Measurements from ENCODE around the gene SLC37A4. TPM values are rescaled to one million over a fixed set of nuclear protein-coding genes. Genes with fewer than 3 reads are reported as not detected.
"Not testable (repeated sequence)": the region's sequence is repeated elsewhere in the genome, so short reads cannot be mapped to it uniquely, and the experiment has no call there.

The SLC37A4 gene
- polyA plus RNA-seq, 1 donor (not counting 4 experiments of a cell fraction or from before 2014, with no cell fraction given) = 20.2 TPM

GRCh38 chr11:119034813-119035212, 4.1 kb upstream of the SLC37A4 start:
- H3K27ac ChIP-seq (ENCODE audit: control insufficient read depth, insufficient read depth, low read length) = no peak overlapping the region
- no peak for DNase-seq (ENCODE audit: low read depth, low spot score)
- no peak overlapping the region for H3K4me2 ChIP-seq (ENCODE audit: control insufficient read depth, extremely low read depth, insufficient read depth, low read depth, low read length)
- TF ChIP-seq EZH2 (IDR thresholded peaks at IDR 0.05; ENCODE audit: low read length) = no peak
- TF ChIP-seq, protein P1, sequence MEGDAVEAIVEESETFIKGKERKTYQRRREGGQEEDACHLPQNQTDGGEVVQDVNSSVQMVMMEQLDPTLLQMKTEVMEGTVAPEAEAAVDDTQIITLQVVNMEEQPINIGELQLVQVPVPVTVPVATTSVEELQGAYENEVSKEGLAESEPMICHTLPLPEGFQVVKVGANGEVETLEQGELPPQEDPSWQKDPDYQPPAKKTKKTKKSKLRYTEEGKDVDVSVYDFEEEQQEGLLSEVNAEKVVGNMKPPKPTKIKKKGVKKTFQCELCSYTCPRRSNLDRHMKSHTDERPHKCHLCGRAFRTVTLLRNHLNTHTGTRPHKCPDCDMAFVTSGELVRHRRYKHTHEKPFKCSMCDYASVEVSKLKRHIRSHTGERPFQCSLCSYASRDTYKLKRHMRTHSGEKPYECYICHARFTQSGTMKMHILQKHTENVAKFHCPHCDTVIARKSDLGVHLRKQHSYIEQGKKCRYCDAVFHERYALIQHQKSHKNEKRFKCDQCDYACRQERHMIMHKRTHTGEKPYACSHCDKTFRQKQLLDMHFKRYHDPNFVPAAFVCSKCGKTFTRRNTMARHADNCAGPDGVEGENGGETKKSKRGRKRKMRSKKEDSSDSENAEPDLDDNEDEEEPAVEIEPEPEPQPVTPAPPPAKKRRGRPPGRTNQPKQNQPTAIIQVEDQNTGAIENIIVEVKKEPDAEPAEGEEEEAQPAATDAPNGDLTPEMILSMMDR (optimal IDR thresholded peaks at IDR 0.05 in 1 of 3, IDR thresholded peaks at IDR 0.05 in 1 of 3, conservative IDR thresholded peaks at IDR 0.05 in 1 of 3; ENCODE audit: extremely low read depth in 1 of 3, insufficient read depth in 2 of 3, low read length in 3 of 3) = no peak
- FAIRE-seq = no peak
- no peaks in the 10 kb centered on the region for H3K9me1 ChIP-seq (ENCODE audit: control insufficient read depth, extremely low read depth, insufficient read depth, low read length)
- H3K27me3 ChIP-seq (ENCODE audit: control insufficient read depth, extremely low read depth, insufficient read depth, low read length) = no peaks in the 10 kb centered on the region
- no peaks in the 10 kb centered on the region for H3K36me3 ChIP-seq (ENCODE audit: control insufficient read depth in 2 of 2, extremely low read depth in 1 of 2, insufficient read depth in 2 of 2, low read length in 2 of 2)
- peaks cover 2% of the 10 kb centered on the region for H3K79me2 ChIP-seq (ENCODE audit: control insufficient read depth, insufficient read depth, low read length)
- no peak overlapping the region for H3K9ac ChIP-seq (ENCODE audit: control insufficient read depth, extremely low read depth, insufficient read depth, low read length)
- no peaks in the 10 kb centered on the region for H4K20me1 ChIP-seq (ENCODE audit: control insufficient read depth, extremely low read depth, insufficient read depth, low read length)
- dilution Hi-C loops (cut with MboI; ENCODE audit: extremely low pct_ligation_motif_present, low sequenced_read_pairs) = no loop called here
- H3K4me1 ChIP-seq (ENCODE audit: control insufficient read depth, extremely low read depth, insufficient read depth, low read length) = peaks cover 2% of the 10 kb centered on the region
- no peaks in the 10 kb centered on the region for H3K9me3 ChIP-seq (ENCODE audit: control insufficient read depth, low read depth, low read length)
- no peak overlapping the region for H2AFZ ChIP-seq (ENCODE audit: control insufficient read depth, low read length)
- H3K4me3 ChIP-seq (ENCODE audit: control insufficient read depth in 2 of 3, extremely low read depth in 1 of 3, insufficient read depth in 2 of 3, low read depth in 1 of 3, low read length in 3 of 3) = no peak overlapping the region

DNA sequence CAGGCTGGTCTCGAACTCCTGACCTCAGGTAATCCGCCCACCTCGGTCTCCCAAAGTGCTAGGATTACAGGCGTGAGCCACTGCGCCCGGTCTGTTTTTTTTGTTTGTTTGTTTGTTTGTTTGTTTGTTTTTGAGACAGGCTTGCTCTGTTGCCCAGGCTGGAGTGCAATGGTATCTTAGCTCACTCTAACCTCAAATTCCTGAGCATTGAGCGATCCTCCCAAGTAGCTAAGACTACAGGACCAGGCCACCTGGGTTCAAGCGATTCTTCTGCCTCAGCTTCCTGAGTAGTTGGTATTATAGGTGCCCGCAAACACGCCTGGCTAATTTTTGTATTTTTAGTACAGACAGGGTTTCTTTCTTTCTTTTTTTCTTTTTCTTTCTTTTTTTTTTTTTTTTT, 2.7 kb upstream of the SLC37A4 start:
- peaks cover 14% of the 10 kb centered on the region for H3K4me1 ChIP-seq (ENCODE audit: control insufficient read depth, extremely low read depth, insufficient read depth, low read length)
- H3K9ac ChIP-seq (ENCODE audit: control insufficient read depth, extremely low read depth, insufficient read depth, low read length); H3K79me2 ChIP-seq (ENCODE audit: control insufficient read depth, insufficient read depth, low read length); H3K9me1 ChIP-seq (ENCODE audit: control insufficient read depth, extremely low read depth, insufficient read depth, low read length); FAIRE-seq; H2AFZ ChIP-seq (ENCODE audit: control insufficient read depth, low read length); H4K20me1 ChIP-seq (ENCODE audit: control insufficient read depth, extremely low read depth, insufficient read depth, low read length); DNase-seq (ENCODE audit: low read depth, low spot score); H3K4me3 ChIP-seq (ENCODE audit: control insufficient read depth in 2 of 3, extremely low read depth in 1 of 3, insufficient read depth in 2 of 3, low read depth in 1 of 3, low read length in 3 of 3); H3K4me2 ChIP-seq (ENCODE audit: control insufficient read depth, extremely low read depth, insufficient read depth, low read depth, low read length); H3K27ac ChIP-seq (ENCODE audit: control insufficient read depth, insufficient read depth, low read length); H3K9me3 ChIP-seq (ENCODE audit: control insufficient read depth, low read depth, low read length); dilution Hi-C loops (cut with MboI; ENCODE audit: extremely low pct_ligation_motif_present, low sequenced_read_pairs); H3K27me3 ChIP-seq (ENCODE audit: control insufficient read depth, extremely low read depth, insufficient read depth, low read length); H3K36me3 ChIP-seq (ENCODE audit: control insufficient read depth in 2 of 2, extremely low read depth in 1 of 2, insufficient read depth in 2 of 2, low read length in 2 of 2): not testable (repeated sequence)

- Histone ChIP-seq H3K27ac (ENCODE audit: control insufficient read depth, insufficient read depth, low read length) (no peak overlapping the region), H3K4me3 (ENCODE audit: control insufficient read depth in 2 of 3, extremely low read depth in 1 of 3, insufficient read depth in 2 of 3, low read depth in 1 of 3, low read length in 3 of 3) (no peak overlapping the region), H3K36me3 (ENCODE audit: control insufficient read depth in 2 of 2, extremely low read depth in 1 of 2, insufficient read depth in 2 of 2, low read length in 2 of 2) (peaks cover 9 to 13% of the 10 kb centered on the region in 2 experiments), H3K79me2 (ENCODE audit: control insufficient read depth, insufficient read depth, low read length) (peaks cover 9% of the 10 kb centered on the region), H3K9me1 (ENCODE audit: control insufficient read depth, extremely low read depth, insufficient read depth, low read length) (no peaks in the 10 kb centered on the region), H3K9me3 (ENCODE audit: control insufficient read depth, low read depth, low read length) (no peaks in the 10 kb centered on the region), H2AFZ (ENCODE audit: control insufficient read depth, low read length) (no peak overlapping the region), H3K4me1 (ENCODE audit: control insufficient read depth, extremely low read depth, insufficient read depth, low read length) (peaks cover 14% of the 10 kb centered on the region), H3K4me2 (ENCODE audit: control insufficient read depth, extremely low read depth, insufficient read depth, low read depth, low read length) (no peak overlapping the region), H3K27me3 (ENCODE audit: control insufficient read depth, extremely low read depth, insufficient read depth, low read length) (no peaks in the 10 kb centered on the region), H3K9ac (ENCODE audit: control insufficient read depth, extremely low read depth, insufficient read depth, low read length) (no peak overlapping the region), H4K20me1 (ENCODE audit: control insufficient read depth, extremely low read depth, insufficient read depth, low read length) (no peaks in the 10 kb centered on the region)
- dilution Hi-C loops (cut with MboI; ENCODE audit: extremely low pct_ligation_motif_present, low sequenced_read_pairs) = no loop called here
- TF ChIP-seq, protein P1 (optimal IDR thresholded peaks at IDR 0.05 in 1 of 3, IDR thresholded peaks at IDR 0.05 in 1 of 3, conservative IDR thresholded peaks at IDR 0.05 in 1 of 3; ENCODE audit: extremely low read depth in 1 of 3, insufficient read depth in 2 of 3, low read length in 3 of 3) = no peak
- TF ChIP-seq EZH2 (IDR thresholded peaks at IDR 0.05; ENCODE audit: low read length) = no peak
- DNase-seq (ENCODE audit: low read depth, low spot score) (no peak), FAIRE-seq (no peak)
Measured at GRCh38 chr11:119031912-119032280, 1.2 kb upstream of the SLC37A4 start.
